Fibroblast of peridontal ligament (primary cell): Measurements from ENCODE around the gene CATSPER1.

Experiments used
- DNase-seq: peaks from one replicate; pipeline ENCODE4 v3.0.0-alpha.2; 2010; ENCODE audit errors: extremely low read depth

The CATSPER1 gene

DNA sequence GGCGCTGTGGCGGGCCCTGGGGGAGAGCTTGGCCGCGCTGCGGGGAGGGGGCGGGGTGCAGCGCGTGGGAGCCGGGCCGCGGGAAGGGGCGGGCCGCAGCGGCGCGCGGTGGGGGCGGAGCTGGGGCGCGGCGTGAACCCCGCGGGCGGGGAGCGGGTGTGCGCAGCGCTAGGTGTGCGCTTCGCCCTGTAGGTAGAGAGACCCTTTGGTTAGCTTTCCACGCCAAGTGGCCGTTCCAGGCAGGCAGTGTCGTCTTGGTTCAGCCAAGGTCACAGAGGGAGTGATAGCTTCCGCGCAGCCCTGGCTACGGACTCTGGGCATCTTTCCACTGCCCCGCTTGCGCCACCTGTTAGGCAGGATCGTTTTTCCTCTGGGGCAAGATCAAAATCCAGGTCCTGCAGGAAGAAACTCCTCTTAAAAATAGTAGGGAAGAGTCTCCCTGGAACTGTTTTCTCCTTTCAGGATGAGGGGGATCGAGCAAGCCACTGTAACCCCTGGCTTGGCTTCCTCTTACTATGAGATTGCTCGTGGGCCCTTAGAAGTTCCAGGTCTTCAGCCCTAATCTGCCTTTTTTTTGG, 23.5 kb downstream of the CATSPER1 start:
- peak; percentile 42 for DNase-seq

GRCh38 chr11:66001942-66002647, 24.2 kb downstream of the CATSPER1 start, which contains the start of the genes BANF1 and EIF1AD:
Gene BANF1, plus strand, starts transcription at chr11:66002503. Its CDS starts 748 bp downstream, at chr11:66003251.
Gene EIF1AD, minus strand, starts transcription at chr11:66002157. Its CDS starts 1,768 bp downstream, at chr11:66000389.
- peak; percentile 99 for DNase-seq

- no peak for DNase-seq
These were observed 29.0 kb downstream of the CATSPER1 start for GRCh38 chr11:65997286-65997685.

DNA sequence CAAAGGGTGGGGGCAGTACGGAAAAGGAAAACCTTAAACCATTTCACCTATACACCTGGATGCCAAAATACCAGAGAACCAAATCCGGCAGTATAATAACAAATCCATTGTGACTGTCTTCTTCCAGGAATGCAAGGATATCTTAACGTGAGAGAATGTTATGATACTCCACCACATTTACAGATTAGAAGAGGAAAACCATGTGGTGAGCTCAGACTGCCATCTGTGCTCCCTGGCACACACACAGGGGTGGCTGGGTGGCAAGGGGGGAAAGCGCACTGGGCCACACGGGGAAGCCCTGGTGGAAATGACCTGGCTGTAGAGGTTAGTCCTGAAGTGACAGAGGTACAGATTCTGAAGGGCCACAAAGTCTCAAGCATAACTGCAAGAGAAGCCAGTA, 34.2 kb downstream of the CATSPER1 start:
- DNase-seq = no peak

DNA sequence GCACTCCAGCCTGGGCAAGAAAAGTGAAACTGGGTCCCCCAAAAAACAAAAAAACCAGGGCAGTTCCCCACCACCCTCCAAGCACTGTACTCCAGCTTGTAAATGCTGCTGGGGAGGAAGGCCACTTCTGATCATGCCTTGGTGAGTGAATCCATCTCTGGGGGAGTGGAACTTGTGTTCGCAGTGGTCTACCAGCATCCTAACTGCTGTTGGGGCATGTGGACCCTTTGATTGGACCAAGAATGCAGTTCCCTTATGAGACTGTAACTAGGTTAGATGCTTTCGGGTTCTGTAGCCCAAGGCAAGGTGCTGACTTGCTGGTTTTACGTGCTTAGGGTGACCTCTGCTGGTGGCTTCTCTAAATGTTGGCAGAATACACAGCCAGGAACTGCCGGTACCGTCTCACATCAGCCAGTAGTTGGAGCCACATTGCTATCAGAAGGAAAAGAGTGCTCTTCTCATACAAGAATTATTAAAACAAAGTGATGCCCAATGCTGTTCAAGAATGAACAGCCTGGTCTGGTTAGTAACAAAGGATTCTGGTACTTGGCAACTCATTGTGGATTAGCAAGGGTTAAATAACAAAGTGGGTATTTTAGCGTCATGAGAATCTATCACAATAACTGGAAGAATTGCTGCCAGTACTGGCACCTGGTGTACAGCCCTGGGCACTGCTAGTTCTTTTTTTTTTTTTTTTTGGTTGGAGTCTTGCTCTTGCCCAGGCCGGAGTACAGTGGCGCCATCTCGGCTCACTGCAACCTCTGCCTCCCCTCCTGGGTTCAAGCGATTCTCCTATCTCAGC, 37.3 kb downstream of the CATSPER1 start:
- DNase-seq = peak; percentile 98

DNA sequence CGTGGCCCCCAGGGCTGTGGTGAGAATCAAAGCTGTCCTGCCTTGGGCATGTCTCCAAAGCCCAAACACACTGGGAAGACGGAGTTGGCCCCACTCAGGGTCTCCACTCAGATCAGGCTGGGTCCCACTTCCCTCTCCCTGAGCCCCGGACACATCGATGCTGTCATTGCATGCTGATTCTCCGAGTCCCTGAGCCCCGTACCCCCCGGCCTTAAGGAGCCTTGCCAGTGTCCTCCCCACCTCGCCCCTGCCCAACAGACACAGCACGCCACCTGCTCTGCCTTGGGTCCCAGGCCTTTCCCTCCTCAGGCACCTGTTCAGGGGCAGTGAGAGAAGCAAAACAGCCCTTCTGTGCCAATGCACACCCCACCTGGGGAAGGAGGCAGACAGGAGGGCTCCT, 38.9 kb downstream of the CATSPER1 start:
- DNase-seq = no peak

GRCh38 chr11:65983589-65983987, 42.7 kb downstream of the CATSPER1 start:
- no peak for DNase-seq

- no peak for DNase-seq
These were observed 43.3 kb downstream of the CATSPER1 start for GRCh38 chr11:65982824-65983588.

DNA sequence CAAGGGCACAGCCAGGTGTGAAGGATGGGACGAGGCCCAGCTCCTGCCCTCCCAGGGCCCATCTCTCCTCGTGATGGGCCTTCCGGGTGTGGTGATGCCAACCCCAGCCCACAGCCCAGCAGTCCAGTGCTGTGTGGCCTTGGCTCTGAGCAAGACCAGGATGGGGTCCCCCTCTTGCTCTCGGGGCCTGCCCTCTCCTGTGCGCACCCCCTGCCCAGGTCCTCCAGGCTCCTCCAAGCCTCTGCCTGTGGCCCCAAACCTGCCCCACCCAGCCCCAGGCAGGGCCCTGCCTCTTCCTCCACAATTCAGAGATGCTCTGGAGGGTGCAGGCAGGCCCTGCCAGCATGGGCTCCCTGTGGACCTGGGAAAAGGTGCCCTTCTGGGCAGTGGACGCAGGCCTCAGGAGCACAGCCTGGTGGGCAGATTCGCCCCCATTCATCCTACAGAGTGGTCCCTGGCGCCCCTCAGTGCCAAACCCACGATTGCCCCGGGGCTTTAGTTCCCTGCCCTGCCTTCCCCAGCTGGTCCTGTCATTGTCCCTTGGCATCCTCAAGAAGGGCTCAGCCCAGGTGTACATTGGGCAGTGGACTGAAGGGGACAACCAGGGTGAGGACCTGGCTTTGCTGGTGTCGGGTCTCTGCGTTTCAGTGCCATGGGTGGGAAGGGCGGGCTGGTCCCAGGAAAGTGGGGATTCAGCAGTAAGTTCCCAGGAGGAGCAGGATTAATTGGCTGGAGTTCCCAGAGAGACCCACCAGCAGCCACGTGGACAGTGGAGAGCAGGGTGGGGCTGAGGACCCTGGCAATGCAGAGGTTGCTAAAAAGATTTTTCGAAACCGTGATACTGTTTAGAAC, 44.1 kb downstream of the CATSPER1 start:
- no peak for DNase-seq

DNA sequence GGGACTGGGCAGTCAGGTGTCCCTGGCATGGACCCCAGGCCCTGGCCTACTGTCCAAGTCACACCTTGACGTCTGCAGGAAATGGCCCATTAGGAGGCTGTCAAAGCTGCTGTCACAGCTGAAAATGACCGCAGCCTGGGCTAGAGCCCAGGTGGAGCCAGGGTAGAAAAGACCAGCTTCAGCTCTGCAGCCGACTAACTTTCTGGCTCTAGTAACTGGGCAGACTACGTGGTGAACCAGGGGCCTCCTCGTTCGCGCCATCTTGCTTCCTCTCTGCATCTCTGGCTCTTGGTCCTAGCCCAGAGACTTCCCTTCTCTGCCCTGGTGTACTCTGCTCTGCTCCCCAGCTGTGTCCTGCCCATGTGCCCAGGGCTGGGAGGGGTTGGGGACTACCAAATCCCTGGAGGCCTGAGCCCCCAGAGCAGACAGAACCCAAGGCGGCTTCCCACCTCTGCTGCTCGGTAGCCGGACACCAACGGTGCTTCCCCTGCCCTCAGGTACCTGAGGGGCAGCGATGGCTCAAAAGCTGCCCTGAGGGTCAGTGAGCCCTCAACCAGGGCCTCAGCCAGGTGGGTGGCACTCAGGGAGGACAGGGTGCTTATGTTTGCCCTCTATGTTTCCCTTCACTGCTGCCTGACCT, 45.1 kb downstream of the CATSPER1 start:
- no peak for DNase-seq

- DNase-seq = no peak
These were observed 47.0 kb downstream of the CATSPER1 start for GRCh38 chr11:65979261-65979759.

DNA sequence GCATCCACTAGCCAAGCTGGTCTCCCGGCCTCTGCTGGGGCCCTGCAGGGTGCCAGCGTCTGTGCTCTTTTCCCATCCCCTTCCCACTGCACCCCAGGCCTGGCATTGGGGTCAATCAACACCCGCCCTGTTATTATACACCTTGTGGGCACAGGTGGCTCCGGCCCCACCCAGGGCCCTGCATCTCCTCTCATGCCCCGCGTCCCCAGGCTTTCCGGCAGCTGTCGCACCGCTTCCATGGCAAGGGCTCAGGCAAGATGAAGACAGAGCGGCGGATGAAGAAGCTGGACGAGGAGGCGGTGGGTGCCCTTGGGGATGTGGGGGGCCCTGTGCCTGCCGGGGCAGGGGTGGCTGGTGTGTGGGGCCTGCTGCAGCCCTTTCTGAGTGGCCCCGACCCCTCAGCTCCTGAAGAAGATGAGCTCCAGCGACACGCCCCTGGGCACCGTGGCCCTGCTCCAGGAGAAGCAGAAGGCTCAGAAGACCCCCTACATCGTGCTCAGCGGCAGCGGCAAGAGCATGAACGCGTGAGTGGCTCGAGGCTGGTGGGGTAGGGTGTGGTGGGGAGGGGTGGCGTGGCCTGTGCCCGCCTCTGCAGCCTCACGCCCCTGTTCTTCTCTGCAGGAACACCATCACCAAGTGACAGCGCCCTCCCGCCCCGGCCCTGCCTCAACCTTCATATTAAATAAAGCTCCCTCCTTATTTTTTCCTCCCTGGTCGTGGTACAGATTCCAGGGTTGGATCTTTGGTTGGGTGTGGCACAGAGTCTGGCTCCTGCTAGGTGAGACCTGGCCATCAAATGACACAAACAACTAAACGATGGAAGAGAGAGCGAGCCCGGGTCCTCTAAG, 47.7 kb downstream of the CATSPER1 start:
- DNase-seq = no peak

- no peak for DNase-seq
These were observed 48.5 kb downstream of the CATSPER1 start for GRCh38 chr11:65977621-65978390.

DNA sequence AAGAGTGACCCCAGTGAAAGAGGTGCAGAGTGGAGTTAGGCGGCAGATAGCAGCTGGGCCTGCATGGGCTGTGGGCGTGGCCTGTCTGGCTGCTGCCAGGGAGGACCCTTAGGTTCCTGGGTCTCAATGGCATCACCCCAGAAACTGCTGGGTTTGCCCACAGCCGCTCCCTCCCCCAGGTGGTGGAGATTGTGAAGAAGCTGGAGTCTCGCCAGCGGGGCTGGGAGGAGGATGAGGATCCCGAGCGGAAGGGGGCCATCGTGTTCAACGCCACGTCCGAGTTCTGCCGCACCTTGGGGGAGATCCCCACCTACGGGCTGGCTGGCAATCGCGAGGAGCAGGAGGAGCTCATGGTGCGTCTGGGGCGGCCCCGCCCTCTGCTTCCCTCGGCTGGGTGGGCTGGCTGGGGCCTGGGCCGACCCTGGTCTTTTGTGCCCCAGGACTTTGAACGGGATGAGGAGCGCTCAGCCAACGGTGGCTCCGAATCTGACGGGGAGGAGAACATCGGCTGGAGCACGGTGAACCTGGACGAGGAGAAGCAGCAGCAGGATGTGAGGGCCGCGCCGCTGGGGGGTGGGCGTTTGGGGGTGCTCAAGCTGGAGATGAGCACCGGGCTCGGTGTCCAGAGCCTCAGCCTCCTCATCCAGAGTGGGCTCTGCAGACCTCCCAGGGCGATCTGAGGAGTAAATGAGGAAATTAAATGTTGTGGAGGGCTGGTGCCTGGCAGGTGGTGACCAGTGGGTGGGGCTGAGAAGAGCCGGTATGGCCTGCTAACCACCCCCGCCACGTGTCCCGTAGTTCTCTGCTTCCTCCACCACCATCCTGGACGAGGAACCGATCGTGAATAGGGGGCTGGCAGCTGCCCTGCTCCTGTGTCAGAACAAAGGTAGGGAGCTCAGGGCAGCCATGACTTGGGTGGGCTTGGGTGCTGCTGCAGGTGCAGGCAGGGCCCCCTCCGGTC, 49.8 kb downstream of the CATSPER1 start:
- no peak for DNase-seq

- DNase-seq = no peak
These were observed 50.5 kb downstream of the CATSPER1 start for GRCh38 chr11:65975771-65976170.

- DNase-seq = no peak
These were observed 52.7 kb downstream of the CATSPER1 start for GRCh38 chr11:65973439-65974110.

DNA sequence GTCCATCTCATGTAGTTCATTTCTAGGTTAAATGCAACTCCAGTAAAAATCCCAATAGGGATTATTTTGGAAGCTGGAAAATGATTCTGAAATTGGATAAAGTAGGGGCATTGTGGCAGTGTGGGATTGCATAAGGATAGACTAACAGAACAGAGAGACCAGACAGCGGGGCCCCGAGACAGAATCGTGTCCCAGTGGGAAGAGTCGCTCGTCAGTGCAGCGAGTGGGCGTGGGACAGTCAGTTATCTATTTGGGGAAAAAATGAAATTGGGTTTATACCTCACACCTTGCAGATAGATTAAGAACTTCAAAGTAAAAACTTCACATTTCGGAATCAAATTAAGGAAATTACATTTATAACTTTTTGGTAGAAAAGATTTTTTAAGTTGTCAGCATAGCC, 54.2 kb downstream of the CATSPER1 start:
- DNase-seq = no peak
